ENCODE results near the gene ATP6AP1.
A peak's percentile ranks its signal among the peaks of the same experiment; 100 is the strongest.

Gene ATP6AP1

GRCh38 chrX:154430916-154431315 is 2.4 kb downstream of the ATP6AP1 start:
- DNase-seq (ENCODE audit: low spot score), result no peak

GRCh38 chrX:154431341-154431740 is 2.9 kb downstream of the ATP6AP1 start:
- no peak for DNase-seq (ENCODE audit: low spot score)

DNA sequence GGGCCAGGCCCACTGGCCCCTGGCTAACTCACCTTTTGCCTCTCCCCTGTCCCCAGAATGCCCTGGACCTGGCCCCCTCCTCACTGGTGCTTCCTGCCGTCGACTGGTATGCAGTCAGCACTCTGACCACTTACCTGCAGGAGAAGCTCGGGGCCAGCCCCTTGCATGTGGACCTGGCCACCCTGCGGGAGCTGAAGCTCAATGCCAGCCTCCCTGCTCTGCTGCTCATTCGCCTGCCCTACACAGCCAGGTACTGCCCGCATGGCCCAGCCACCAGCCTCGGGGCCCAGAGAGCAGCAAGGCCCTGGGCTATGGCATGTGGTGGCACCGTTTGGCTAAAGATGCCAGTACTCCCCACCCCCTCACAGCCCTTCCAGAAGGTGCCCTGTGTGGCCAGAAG is 3.7 kb downstream of the ATP6AP1 start:
- DNase-seq (ENCODE audit: low spot score), result no peak

DNA sequence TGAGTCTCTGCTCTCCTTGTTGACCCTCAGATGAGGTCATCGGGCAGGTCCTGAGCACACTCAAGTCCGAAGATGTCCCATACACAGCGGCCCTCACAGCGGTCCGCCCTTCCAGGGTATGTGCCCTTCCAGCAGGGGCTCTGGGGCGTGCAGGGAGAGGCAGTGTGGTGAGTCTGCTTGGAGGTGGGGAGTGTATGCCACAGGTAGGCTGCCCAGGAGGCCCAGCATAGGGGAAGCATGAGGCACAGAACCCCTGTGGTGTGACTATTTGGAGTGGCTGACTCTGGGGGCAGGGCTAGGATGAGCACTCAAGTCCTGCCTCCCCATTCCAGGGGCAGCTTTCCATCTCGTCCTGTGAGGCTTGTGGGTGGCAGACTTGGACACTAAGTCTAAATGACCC is 5.1 kb downstream of the ATP6AP1 start:
- no peak for DNase-seq (ENCODE audit: low spot score)

GRCh38 chrX:154434394-154435168 is 6.1 kb downstream of the ATP6AP1 start:
- DNase-seq (ENCODE audit: low spot score), result no peak

DNA sequence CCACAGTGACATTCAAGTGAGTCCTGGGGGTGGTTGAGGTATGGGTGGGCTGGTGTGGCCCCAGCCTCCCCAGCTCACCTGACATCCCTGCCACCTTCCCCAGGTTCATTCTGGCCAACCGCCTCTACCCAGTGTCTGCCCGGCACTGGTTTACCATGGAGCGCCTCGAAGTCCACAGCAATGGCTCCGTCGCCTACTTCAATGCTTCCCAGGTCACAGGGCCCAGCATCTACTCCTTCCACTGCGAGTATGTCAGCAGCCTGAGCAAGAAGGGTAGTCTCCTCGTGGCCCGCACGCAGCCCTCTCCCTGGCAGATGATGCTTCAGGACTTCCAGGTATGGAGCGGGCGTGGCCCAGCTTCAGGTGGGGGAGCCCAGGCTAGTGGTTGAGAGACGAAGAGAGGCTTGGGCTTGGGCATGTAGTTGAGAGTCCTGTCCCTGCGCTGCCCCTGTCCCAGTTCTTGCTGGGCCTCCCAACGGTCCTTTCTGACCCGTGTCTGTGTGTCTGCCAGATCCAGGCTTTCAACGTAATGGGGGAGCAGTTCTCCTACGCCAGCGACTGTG is 6.8 kb downstream of the ATP6AP1 start:
- DNase-seq (ENCODE audit: low spot score), result no peak

DNA sequence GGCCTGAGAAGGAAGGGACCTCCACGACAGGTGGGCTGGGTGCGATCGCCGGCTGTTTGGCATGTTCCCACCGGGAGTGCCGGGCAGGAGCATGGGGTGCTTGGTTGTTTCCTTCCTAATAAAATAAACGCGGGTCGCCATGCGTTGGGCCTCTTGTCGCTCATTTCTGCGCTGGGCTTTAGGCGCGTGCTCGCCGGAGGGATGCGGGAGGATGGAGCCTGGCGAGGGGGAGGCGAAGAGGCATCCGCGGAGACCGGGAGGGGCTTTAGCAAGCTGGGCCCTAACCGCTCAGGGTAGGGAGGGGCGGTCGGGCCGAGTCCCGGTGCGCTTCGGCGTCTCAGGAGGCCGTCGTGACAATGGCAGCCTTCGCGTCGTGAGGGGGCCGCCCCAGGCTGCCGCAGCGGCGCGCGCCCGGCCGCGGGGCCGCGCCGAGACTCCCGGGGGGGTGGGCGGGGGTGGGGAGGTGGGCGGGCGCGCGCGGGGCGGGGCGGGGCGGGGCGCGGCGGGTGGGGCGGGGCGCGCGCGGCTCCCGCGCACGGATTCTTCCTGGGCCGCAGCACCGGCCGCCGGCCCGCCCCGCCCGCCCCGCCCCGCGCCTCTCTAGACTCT is 8.0 kb downstream of the ATP6AP1 start:
- peak; percentile 65 for DNase-seq (ENCODE audit: low spot score)

DNA sequence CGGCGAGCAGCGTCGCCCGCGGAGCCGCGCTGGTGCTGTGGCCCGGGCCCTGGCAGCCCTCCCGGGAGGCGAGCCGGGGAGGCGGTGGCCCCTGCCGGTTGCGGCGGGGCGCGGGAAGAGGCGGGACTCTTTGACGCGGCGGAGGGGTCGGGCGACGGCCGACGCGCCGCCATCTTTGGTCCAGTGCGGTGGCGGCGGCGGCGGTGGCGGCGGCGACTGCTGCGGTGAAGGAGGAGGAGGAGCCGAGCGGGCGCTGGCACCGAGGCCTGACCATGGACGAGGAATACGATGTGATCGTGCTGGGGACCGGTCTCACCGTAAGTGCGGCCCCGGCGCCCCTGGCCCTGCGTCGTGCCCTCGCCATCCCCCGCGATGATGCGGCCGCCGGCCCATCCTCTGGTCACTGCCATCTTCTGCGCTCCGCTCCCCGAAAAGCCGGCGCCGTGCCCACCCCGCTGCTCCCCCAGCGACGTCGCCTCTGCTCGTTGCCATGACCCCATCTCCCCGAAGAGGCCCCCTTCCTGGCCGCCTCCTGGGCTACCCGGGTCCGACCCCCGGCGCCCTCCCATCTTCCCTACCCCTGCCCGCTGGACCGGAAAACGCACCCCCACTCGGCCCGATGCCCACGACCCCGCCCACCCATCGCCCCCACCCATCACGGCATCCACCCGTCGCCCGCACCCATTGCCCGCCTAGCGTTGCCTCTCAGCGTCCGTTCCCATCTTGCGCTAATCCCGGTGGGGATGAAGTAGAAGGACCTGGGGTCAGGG is 8.7 kb downstream of the ATP6AP1 start, which contains the start of gene GDI1:
GDI1 (plus strand) TSS at position 172 of the 770 bp plus-strand sequence; CDS start at position 273, 101 bp downstream.
- DNase-seq (ENCODE audit: low spot score), result peak; percentile 66

DNA sequence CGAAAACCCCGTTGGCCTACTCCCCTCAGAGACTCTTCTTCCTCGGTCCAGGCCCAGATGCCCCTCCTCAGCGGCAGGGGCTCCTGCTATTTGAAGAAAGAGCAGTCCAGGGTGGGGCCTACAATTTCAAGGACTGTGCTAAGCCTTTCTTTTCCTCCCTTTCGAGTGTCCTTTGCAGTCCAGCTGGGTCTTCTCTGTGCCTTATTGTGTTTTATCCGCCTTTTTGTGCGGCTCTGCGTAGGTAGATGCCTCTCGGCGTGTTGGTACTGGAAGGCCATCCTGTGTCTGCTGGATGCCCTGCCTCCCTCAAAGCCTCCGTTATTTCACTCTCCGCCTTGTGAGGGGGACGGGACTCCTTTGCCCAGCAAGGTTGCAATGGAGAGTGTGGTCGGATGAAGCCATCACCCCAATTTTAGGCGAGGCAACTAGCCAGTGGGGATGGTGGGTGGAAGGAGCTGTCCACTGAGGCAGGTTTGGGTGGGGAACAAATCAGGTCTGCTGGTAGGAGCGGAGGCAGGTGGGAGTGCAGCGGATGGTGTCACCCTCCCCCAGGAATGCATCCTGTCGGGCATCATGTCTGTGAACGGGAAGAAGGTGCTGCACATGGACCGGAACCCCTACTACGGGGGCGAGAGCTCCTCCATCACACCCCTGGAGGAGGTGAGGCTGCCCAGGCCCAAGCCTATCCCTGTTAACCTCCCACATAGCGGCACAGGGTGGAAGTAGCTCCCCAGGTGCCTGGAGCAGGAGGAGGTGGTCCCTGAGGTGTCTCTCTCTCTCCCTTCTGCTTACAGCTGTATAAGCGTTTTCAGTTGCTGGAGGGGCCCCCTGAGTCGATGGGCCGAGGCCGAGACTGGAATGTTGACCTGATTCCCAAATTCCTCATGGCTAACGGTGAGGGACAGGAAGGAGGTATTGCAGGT is 9.8 kb downstream of the ATP6AP1 start:
- DNase-seq (ENCODE audit: low spot score), result no peak

GRCh38 chrX:154439841-154440240 is 11.4 kb downstream of the ATP6AP1 start:
- no peak for DNase-seq (ENCODE audit: low spot score)

DNA sequence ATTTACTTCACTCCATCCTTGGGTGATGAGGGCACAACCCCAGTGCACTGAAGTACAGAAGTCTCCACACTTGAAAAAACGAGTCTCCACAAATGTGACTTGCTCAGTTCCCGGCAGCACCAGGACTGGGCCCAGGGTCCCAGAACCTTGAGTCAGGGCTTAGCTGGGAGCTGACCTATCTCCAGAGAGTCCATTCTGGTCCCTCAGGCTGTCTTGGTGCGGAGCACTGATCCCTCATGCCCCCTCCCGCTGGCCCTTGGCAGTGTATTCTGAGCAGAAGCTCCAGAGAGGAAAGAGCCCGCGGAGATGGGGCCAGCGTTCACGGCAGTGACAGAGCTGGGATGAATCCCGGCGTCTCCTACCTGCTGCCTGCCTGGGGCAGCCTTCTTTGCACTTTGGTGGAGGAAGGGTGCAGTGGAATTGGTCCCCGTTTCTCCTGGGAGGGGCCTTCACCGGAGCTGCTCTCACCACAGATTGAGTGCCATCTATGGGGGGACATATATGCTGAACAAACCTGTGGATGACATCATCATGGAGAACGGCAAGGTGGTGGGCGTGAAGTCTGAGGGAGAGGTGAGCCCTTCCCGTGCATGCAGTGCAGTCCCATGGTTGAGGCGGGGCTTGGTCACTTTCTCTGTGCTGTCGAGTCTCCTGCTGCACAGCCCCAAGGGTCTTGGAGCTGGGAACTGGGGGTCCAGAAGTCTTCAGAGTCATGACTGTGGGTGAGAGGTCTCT is 12.3 kb downstream of the ATP6AP1 start:
- no peak for DNase-seq (ENCODE audit: low spot score)

DNA sequence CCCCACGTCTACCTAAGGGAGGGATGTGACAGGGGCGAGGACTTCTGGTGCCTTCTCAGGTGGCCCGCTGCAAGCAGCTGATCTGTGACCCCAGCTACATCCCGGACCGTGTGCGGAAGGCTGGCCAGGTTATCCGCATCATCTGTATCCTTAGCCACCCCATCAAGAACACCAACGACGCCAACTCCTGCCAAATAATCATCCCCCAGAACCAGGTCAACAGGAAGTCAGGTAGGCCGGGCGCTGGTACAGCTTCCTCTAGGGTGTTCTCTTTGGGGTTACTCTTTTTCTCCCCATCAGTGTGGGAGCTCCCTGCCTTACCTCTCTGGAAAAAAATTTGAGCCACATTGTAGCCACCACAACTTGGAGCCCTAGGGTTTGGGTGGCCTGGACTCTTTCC is 13.1 kb downstream of the ATP6AP1 start:
- no peak for DNase-seq (ENCODE audit: low spot score)

GRCh38 chrX:154441984-154442707 is 13.7 kb downstream of the ATP6AP1 start:
- DNase-seq (ENCODE audit: low spot score), result no peak

- DNase-seq (ENCODE audit: low spot score), result no peak
Measured at GRCh38 chrX:154443479-154443910, 15.0 kb downstream of the ATP6AP1 start.

GRCh38 chrX:154443992-154444754 is 15.7 kb downstream of the ATP6AP1 start, which contains the start of gene FAM50A:
Gene FAM50A (plus strand): TSS chrX:154444141. CDS start chrX:154444236, 95 bp downstream.
- peak; percentile 79 for DNase-seq (ENCODE audit: low spot score)

- no peak for DNase-seq (ENCODE audit: low spot score)
Measured at GRCh38 chrX:154444755-154445246, 16.3 kb downstream of the ATP6AP1 start.

- DNase-seq (ENCODE audit: low spot score), result no peak
Measured at GRCh38 chrX:154445776-154446175, 17.3 kb downstream of the ATP6AP1 start.

DNA sequence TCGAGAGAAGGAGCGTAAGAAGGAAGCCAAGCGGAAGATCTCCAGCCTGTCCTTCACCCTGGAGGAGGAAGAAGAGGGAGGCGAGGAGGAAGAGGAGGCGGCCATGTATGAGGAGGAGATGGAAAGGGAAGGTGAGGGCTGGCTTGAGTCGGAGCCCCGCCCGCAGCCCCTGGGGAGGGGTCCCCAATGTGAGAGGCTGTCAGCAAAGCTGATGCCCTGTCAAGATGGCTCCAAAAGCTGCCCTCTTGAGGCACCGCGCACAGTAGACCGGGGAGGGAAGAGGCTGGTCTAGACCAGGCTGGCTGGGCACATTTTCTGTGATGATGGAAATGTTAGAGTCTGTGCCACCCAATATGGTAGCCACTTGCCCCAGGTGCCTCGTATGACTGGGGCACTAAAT is 18.0 kb downstream of the ATP6AP1 start:
- DNase-seq (ENCODE audit: low spot score), result no peak

- no peak for DNase-seq (ENCODE audit: low spot score)
Measured at GRCh38 chrX:154448484-154448883, 20.0 kb downstream of the ATP6AP1 start.
